ENCODE measurements around the gene ANKRD13D. TPM values are rescaled to one million over a fixed set of nuclear protein-coding genes. Genes with fewer than 3 reads are reported as not detected.
A peak's percentile ranks its signal among the peaks of the same experiment; 100 is the strongest.

Gene ANKRD13D
- total RNA-seq, 1 donor = 29.8 TPM

DNA sequence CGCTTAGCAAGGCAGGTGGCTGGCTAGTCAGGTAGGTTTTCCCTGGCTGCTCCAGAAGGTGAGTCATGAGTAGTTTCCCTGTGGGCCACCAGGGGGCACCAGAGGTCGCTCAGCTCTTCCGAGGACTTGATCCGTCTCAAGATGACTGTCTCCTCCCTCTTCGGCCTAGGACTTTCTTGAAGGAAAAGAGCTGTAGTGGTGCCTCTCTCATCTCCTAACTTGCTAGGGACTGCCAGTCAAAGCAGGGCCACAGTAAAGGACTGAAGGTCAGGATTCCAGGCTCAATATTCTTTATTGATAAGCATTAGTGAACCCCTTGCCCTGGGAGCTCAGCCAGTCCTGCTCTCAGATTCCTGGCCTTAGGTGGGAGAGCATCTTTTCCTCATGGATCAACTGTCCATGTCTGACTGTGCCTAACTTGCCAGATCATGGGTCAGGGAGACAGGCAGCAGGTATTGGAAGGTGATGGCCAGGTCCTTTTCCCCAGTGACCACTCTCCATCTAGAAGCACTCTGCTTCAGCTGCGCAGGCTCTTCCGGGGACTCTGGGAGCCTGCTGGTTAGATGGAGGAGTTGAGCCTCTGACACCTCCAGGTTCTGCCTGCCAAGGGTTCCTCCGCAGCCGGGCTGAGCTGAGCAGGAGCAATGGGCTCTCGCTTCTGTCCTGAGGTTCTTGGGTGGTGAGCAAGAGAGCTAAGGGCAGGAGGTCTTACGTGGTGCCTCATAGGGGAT lies 62.3 kb downstream of the ANKRD13D start:
- TF ChIP-seq, protein P1, sequence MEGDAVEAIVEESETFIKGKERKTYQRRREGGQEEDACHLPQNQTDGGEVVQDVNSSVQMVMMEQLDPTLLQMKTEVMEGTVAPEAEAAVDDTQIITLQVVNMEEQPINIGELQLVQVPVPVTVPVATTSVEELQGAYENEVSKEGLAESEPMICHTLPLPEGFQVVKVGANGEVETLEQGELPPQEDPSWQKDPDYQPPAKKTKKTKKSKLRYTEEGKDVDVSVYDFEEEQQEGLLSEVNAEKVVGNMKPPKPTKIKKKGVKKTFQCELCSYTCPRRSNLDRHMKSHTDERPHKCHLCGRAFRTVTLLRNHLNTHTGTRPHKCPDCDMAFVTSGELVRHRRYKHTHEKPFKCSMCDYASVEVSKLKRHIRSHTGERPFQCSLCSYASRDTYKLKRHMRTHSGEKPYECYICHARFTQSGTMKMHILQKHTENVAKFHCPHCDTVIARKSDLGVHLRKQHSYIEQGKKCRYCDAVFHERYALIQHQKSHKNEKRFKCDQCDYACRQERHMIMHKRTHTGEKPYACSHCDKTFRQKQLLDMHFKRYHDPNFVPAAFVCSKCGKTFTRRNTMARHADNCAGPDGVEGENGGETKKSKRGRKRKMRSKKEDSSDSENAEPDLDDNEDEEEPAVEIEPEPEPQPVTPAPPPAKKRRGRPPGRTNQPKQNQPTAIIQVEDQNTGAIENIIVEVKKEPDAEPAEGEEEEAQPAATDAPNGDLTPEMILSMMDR (IDR thresholded peaks at IDR 0.05; ENCODE audit: insufficient read depth, low read depth, low read length) = peak; percentile 91
- H3K4me3 ChIP-seq (ENCODE audit: low read depth, low read length) = peak overlapping the region; percentile 23
- peak; percentile 83 for DNase-seq (ENCODE audit: low read depth)

Other genes starting within 250 kb of the ANKRD13D start
- gene RHOD, start 232.5 kb upstream of the ANKRD13D start, total RNA-seq = 12.5 and 13.9 TPM in 2 replicates
- gene KDM2A, start 170.0 kb upstream of the ANKRD13D start, total RNA-seq = 50.5 and 52.8 TPM in 2 replicates
- 24.5 and 33.2 TPM in 2 replicates for gene GRK2, start 22.8 kb upstream of the ANKRD13D start, total RNA-seq
- gene SSH3, start 14.2 kb downstream of the ANKRD13D start, total RNA-seq = 16.1 and 21.2 TPM in 2 replicates
- gene POLD4, start 64.2 kb downstream of the ANKRD13D start, total RNA-seq = 43.2 and 68.9 TPM in 2 replicates
- gene CLCF1, start 84.3 kb downstream of the ANKRD13D start, total RNA-seq = 3.5 and 4.7 TPM in 2 replicates
- gene RAD9A, start 102.7 kb downstream of the ANKRD13D start, total RNA-seq = 4.3 and 6.4 TPM in 2 replicates
- gene PPP1CA, start 112.6 kb downstream of the ANKRD13D start, total RNA-seq = 172 and 202 TPM in 2 replicates
- not detected in 2 replicates for gene TBC1D10C, start 114.8 kb downstream of the ANKRD13D start, total RNA-seq
- gene CARNS1, start 126.4 kb downstream of the ANKRD13D start, total RNA-seq = not detected in 2 replicates
- 42.3 and 47.0 TPM in 2 replicates for gene RPS6KB2, start 139.2 kb downstream of the ANKRD13D start, total RNA-seq
- 0.32 TPM in 1 of 2 replicates, not detected in the other for gene PTPRCAP, start 148.4 kb downstream of the ANKRD13D start, total RNA-seq
- gene CORO1B, start 154.2 kb downstream of the ANKRD13D start, total RNA-seq = 85.5 and 102 TPM in 2 replicates
- not detected in 2 replicates for gene GPR152, start 163.4 kb downstream of the ANKRD13D start, total RNA-seq
- gene CABP4, start 166.1 kb downstream of the ANKRD13D start, total RNA-seq = not detected in 2 replicates
- gene TMEM134, start 179.9 kb downstream of the ANKRD13D start, total RNA-seq = 18.4 and 18.6 TPM in 2 replicates
- gene AIP, start 193.7 kb downstream of the ANKRD13D start, total RNA-seq = 42.7 and 55.1 TPM in 2 replicates
- 21.9 and 22.9 TPM in 2 replicates for gene PITPNM1, start 216.1 kb downstream of the ANKRD13D start, total RNA-seq
- 13.5 and 16.8 TPM in 2 replicates for gene CDK2AP2, start 218.9 kb downstream of the ANKRD13D start, total RNA-seq
- not detected in 2 replicates for gene CABP2, start 234.1 kb downstream of the ANKRD13D start, total RNA-seq

Data from fibroblast of villous mesenchyme (primary cell).